Inferior parietal cortex (tissue), 1 donor: ENCODE results near the gene SLAMF6.
"Not testable (repeated sequence)": the region's sequence is repeated elsewhere in the genome, so short reads cannot be mapped to it uniquely, and the experiment has no call there.

ENCODE experiments used
- DNase-seq: peaks from one replicate; pipeline ENCODE4 v3.0.0-alpha.2; 2016; ENCODE audit errors: extremely low spot score

Gene SLAMF6

GRCh38 chr1:160522622-160523345, at the start of gene SLAMF6:
TSS of gene SLAMF6 (minus strand) at chr1:160523255. CDS start at chr1:160523192, 63 bp downstream.
- DNase-seq: no peak

- DNase-seq: no peak
Observed at GRCh38 chr1:160570840-160571239, 47.8 kb upstream of the SLAMF6 start.

GRCh38 chr1:160569806-160570205, 46.8 kb upstream of the SLAMF6 start:
- no peak for DNase-seq

GRCh38 chr1:160567858-160568682, 45.0 kb upstream of the SLAMF6 start:
- DNase-seq: no peak

DNA sequence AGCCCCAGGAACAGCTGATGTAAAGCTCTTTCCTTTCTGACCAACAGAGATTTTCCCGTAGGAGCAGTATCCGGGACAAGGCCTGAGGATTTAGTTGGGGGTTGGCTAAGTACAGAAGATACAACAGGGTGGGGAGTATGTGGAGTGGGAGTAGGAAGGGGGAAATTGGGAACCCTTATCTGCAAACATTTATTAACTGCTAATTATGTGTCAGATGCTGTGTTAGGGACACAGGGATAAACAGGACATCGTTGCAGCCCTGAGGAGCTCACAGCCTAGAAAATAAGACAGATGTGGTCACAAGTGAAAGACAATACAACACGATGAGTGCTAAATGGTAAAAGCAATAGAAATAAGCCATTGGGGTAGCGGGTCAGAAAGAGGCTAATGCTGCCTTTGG, 44.3 kb upstream of the SLAMF6 start:
- DNase-seq: no peak

DNA sequence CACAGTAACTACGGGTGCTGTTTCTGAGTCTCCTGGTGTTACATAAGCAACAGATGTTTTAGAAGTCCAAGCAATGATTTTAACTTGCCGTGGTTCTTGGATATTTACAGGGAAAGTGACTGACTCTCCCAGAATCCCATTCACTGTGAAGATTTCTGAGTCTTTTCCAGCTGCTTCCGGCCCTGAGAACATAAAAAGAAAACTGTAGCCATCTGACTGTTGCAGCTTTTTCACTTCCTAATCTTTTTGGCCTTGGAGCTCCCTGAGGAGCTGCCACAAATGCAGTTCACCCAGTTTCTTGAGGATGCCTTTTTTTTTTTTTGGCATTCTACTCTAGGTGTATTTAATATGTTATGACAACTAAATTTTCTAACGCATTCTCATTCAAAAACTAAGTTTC, 42.5 kb upstream of the SLAMF6 start:
- peak; percentile 29 for DNase-seq

DNA sequence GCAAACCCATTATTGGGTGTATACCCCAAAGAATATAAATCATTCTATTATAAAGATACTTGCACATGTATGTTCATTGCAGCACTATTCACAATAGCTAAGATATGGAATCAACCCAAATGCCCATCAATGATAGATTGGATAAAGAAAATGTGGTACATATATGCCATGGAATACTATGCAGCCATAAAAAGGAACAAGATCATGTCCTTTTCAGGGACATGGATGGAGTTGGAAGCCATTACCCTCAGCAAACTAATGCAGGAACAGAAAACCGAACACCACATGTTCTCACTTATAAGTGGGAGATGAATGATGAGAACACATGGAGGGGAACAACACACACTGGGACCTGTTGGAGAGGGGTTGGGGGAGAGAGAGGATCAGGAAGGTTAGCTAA, 40.2 kb upstream of the SLAMF6 start:
- not testable (repeated sequence) for DNase-seq

DNA sequence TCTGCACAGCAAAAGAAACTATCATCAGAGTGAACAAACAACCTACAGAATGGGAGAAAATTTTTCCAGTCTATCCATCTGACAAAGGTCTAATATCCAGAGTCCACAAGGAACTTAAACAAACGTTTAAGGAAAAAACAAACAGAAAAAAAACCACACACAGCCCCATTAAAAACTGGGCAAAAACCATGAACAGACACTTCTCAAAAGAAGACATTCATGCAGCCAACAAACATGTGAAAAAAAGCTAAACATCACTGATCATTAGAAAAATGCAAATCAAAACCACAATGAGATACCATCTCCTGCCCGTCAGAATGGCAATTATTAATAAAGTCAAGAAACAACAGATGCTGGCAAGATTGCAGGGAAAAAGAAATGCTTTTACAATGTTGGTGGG, 39.7 kb upstream of the SLAMF6 start:
- DNase-seq: not testable (repeated sequence)

GRCh38 chr1:160560806-160561205, 37.8 kb upstream of the SLAMF6 start:
- no peak for DNase-seq

GRCh38 chr1:160560045-160560705, 37.1 kb upstream of the SLAMF6 start:
- DNase-seq: no peak

- not testable (repeated sequence) for DNase-seq
Observed at GRCh38 chr1:160559437-160559836, 36.4 kb upstream of the SLAMF6 start.

DNA sequence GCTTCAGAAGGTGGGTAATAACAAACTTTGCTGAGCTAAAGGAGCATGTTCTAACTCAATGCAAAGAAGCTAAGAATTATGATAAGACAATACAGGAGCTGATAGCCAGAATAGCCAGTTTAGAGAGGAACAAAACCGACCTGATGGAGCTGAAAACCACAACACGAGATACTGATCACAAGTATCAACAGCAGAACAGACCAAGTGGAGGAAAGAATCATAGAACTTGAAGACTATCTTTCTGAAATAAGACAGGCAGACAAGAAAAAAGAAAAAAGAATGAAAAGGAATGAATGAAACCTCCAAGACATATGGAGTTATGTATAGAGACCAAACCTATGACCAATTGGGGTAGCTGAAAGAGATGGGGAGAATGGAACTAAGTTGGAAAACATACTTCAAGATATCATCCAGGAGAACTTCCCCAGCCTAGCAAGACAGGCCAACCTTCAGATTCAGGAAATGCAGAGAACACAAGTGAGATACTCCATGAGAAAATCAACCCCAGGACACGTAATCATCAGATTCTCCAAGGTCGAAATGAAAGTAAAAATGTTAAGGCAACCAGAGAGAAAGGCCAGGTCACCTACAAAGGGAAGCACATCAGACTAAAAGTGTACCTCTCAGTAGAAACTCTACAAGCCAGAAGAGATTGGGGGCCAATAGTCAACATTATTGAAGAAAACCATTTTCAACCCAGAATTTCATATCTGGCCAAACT, 35.8 kb upstream of the SLAMF6 start:
- DNase-seq: no peak

- no peak for DNase-seq
Observed at GRCh38 chr1:160553778-160554177, 30.7 kb upstream of the SLAMF6 start.

GRCh38 chr1:160552425-160552824, 29.4 kb upstream of the SLAMF6 start:
- DNase-seq: no peak

GRCh38 chr1:160550572-160551034, 27.5 kb upstream of the SLAMF6 start:
- no peak for DNase-seq

GRCh38 chr1:160549665-160550006, 26.6 kb upstream of the SLAMF6 start:
- DNase-seq: no peak

DNA sequence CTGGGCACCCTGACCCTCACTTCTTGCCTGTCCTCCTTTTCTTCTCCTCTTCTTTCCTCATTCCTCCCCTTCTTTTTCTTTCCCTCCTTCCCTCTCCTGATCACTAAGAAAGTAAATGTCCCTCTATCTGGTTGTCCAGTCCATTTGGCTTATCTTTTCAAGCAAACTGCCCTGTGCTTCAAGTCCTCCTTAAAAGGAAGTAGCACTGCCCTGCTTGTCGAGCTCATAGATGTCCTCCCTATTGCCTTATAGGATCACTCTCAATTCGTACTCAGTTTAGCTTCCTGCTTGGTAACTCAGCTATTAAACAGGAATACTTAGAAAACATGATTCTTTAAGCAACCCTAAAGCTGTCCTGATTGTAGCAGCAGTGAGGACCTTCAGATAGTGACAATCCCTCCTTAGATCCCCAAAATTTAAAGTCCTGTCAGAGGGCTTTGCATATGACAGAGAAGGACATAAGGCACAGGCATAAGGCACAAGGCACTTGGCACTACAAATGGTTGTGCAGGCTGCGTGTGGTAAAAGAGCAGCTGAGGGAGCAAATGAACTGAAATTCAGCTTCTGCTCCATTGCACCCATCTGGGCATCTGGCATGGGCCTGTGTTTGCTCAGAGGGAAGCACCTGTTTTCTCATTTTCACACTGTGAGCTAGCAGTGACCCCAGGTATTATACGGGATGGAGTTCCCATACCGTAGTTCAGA, 26.1 kb upstream of the SLAMF6 start:
- no peak for DNase-seq

DNA sequence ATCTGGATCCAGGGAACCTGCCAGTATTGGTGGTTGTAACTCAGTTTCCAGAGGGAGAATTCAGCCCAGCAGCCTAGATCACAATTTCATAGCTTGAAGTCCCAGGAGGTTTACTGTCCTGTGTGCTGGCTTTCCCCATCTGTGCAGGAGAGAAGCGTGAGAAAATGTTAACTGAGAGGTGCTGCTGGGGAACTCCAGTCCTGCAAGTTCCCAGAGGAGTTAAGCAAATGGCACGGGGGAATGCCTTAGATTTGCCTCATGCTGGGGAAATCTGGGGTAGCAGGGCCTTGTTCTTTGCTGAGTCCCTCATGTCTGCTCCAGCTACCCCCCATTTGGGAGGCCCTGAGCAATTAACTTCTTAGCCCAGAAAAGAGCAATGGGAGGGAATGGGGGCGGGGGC, 25.1 kb upstream of the SLAMF6 start:
- no peak for DNase-seq

DNA sequence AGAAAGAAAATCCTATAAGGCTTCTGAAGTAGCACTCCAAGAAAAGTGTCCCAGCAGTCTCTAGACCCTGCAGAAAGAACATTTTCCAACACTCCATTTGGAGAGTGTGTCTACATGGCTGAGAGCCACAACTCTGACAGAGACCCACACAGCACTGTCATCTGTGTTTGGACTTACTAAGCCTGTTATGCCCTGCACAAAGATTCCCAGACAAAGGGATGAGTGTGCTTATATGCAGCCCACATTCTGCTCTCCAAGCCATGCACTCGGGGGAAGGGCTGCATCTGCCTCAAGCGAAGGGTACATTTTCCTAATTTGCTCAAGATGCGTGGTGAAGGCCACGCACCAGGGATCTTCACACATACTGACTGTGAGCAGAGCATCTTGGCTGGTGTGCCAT, 24.4 kb upstream of the SLAMF6 start:
- DNase-seq: no peak

DNA sequence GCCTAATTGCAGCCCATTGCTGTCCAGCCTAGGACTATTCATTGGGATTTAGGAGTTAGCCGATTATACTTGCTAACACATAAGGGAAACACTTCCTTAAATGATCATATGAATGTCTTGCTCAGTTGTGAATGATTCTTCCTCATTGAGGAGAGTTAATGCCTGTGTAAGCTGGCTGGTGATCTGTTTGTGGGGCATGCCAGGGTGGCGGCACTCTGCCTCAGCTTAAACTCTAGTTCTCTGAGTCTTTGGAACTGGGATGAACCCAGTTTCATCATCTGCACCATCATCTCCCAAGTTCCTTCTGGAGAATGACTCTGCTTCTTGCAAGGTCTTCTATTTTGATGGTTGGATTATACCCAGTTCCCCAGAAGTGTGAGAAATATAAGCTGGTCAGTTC, 23.9 kb upstream of the SLAMF6 start:
- no peak for DNase-seq

DNA sequence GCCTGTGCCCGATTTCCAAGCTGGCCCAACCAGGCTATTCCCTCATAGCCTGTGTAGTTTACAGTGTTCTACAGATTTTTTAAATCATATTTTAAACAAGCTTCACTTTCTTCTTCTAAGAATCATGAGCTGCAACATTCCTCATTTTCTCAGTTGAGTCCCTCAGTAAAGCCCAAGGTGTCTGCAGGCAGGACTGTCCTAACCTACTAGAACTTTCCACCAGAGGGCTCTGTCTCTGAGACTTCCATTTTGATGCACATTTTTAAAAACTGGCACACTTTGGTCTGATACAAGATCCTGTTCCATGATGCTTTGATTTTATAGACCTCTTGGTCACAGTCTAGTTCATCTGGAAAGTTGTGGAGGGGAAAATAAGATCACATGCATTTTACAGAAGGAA, 21.6 kb upstream of the SLAMF6 start:
- no peak for DNase-seq
